Tibial nerve (tissue), 4 donors: ENCODE results near the gene CTTNBP2NL. TPM values are rescaled to one million over a fixed set of nuclear protein-coding genes. Genes with fewer than 3 reads are reported as not detected.

Experiments
- DNase-seq, 2 donors: peaks; one replicate each; pipeline ENCODE4 v3.0.0-alpha.2; 2019; ENCODE audit warnings: low spot score in 2 of 2
- H3K27ac ChIP-seq, 4 donors: fragments of 200-600 bp; sonication (generic) in 3 of 4; one replicate each; pipeline ENCODE4 v1.5.1; 2017 to 2019; ENCODE audit warnings: mild to moderate bottlenecking in 1 of 4
- H3K27me3 ChIP-seq, 2 donors: fragments of 200-600 bp; sonication (generic) in 1 of 2; one replicate each; pipeline versions ENCODE4 v1.5.1 to v1.6.0; 2017 to 2019
- H3K36me3 ChIP-seq, 3 donors: fragments of 200-600 bp; sonication (generic); one replicate each; pipeline ENCODE4 v1.5.1; 2018 to 2019
- H3K4me1 ChIP-seq, 4 donors: fragments of 200-600 bp; sonication (generic) in 3 of 4; one replicate each; pipeline ENCODE4 v1.5.1; 2017 to 2019
- H3K4me3 ChIP-seq, 4 donors: fragments of 200-600 bp; sonication (generic) in 3 of 4; one replicate each; pipeline ENCODE4 v1.5.1; 2017 to 2019; ENCODE audit warnings: mild to moderate bottlenecking in 1 of 4, moderate library complexity in 1 of 4
- H3K9me3 ChIP-seq, 4 donors: fragments of 200-600 bp; sonication (generic) in 3 of 4; one replicate each; pipeline ENCODE4 v1.5.1; 2017 to 2019
- CTCF ChIP-seq, 5 experiments: fragments of 200-600 bp in 3 of 5; fragments of 450-650 bp in 2 of 5; sonication (generic) in 3 of 5; IDR thresholded peaks; one replicate each; pipeline ENCODE4 v1.5.1; 2016 to 2019; ENCODE audit warnings: antibody characterized with exemption in 5 of 5, mild to moderate bottlenecking in 3 of 5, moderate library complexity in 2 of 5
- EP300 ChIP-seq, 2 donors: sonication (generic); formaldehyde crosslinking; IDR thresholded peaks; one replicate each; pipeline ENCODE4 v1.6.1; 2017; ENCODE audit warnings: antibody characterized with exemption in 2 of 2, mild to moderate bottlenecking in 1 of 2
- POLR2A ChIP-seq, 2 donors: fragments of 450-650 bp; IDR thresholded peaks; one replicate each; pipeline ENCODE4 v1.6.1; 2017; ENCODE audit warnings: antibody characterized with exemption in 2 of 2, mild to moderate bottlenecking in 2 of 2, moderate library complexity in 2 of 2
- WGBS, 2 donors: methylation state at CpG; one replicate each; pipeline ENCODE4 v1.1.5; 2018; 5-methylcytosine and 5-hydroxymethylcytosine counted together
- total RNA-seq, 4 donors: library from RNA; depleted of rRNA; stranded (reverse); fragments of >200 nt; gene quantifications; one replicate each; pipeline ENCODE4 v1.1.0, GENCODE V29; 2016

CTTNBP2NL gene
- total RNA-seq, 4 donors from 2014 or later: 18.8 to 28.0 (median 20.8) TPM

GRCh38 chr1:112460615-112461014 lies 64.6 kb downstream of the CTTNBP2NL start:
- H3K27ac ChIP-seq: peak overlapping the region in 2 of 4 donors; percentile 70 to 90
- TF ChIP-seq CTCF (IDR thresholded peaks at IDR 0.05) (no peak), EP300 (IDR thresholded peaks at IDR 0.05) (no peak), POLR2A (IDR thresholded peaks at IDR 0.05) (no peak)
- no peaks in the 10 kb centered on the region for H3K9me3 ChIP-seq
- 64 to 72% methylated on average over 2 of the region's 2 CpGs for WGBS, 2 donors
- no peak for DNase-seq
- peaks cover 0 to 72% (median 11%) of the 10 kb centered on the region in 4 donors for H3K4me1 ChIP-seq
- no peak overlapping the region for H3K4me3 ChIP-seq
- H3K27me3 ChIP-seq: no peaks in the 10 kb centered on the region
- peaks cover 0 to 24% (median 12%) of the 10 kb centered on the region in 3 donors for H3K36me3 ChIP-seq

GRCh38 chr1:112461200-112461871 lies 65.3 kb downstream of the CTTNBP2NL start:
- WGBS, 2 donors: 60 to 68% methylated on average over 3 of the region's 3 CpGs
- no peaks in the 10 kb centered on the region for H3K9me3 ChIP-seq
- H3K4me3 ChIP-seq: no peak overlapping the region
- H3K36me3 ChIP-seq: peaks cover 0 to 16% (median 8%) of the 10 kb centered on the region in 3 donors
- peaks cover 0 to 78% (median 14%) of the 10 kb centered on the region in 4 donors for H3K4me1 ChIP-seq
- H3K27ac ChIP-seq: peak overlapping the region in 3 of 4 donors; percentile 41 to 90 (median 70)
- no peak for DNase-seq
- no peak for TF ChIP-seq CTCF (IDR thresholded peaks at IDR 0.05)
- no peak for TF ChIP-seq EP300 (IDR thresholded peaks at IDR 0.05)
- no peak for TF ChIP-seq POLR2A (IDR thresholded peaks at IDR 0.05)
- no peaks in the 10 kb centered on the region for H3K27me3 ChIP-seq

GRCh38 chr1:112462953-112463279 lies 66.9 kb downstream of the CTTNBP2NL start:
- TF ChIP-seq POLR2A (IDR thresholded peaks at IDR 0.05): no peak
- TF ChIP-seq CTCF (IDR thresholded peaks at IDR 0.05): no peak
- TF ChIP-seq EP300 (IDR thresholded peaks at IDR 0.05): no peak
- H3K27ac ChIP-seq: peak overlapping the region in 2 of 4 donors; percentile 70 to 90
- 59 to 69% methylated on average over 1 of the region's 1 CpG for WGBS, 2 donors
- peaks cover 0 to 2% (median 0%) of the 10 kb centered on the region in 3 donors for H3K36me3 ChIP-seq
- no peak for DNase-seq
- H3K9me3 ChIP-seq: no peaks in the 10 kb centered on the region
- peaks cover 0 to 82% (median 12%) of the 10 kb centered on the region in 4 donors for H3K4me1 ChIP-seq
- no peaks in the 10 kb centered on the region for H3K27me3 ChIP-seq
- no peak overlapping the region for H3K4me3 ChIP-seq

GRCh38 chr1:112464501-112464900 lies 68.5 kb downstream of the CTTNBP2NL start:
- Histone ChIP-seq H3K4me1 (peaks cover 0 to 73% (median 12%) of the 10 kb centered on the region in 4 donors), H3K27ac (peak overlapping the region; percentile 72 to 95 (median 82)), H3K36me3 (no peaks in the 10 kb centered on the region)

GRCh38 chr1:112465122-112465521 lies 69.1 kb downstream of the CTTNBP2NL start:
- Histone ChIP-seq H3K27ac (peak overlapping the region; percentile 72 to 95 (median 82)), H3K36me3 (no peaks in the 10 kb centered on the region), H3K9me3 (no peaks in the 10 kb centered on the region), H3K4me1 (peaks cover 0 to 67% (median 12%) of the 10 kb centered on the region in 4 donors), H3K27me3 (no peaks in the 10 kb centered on the region), H3K4me3 (no peak overlapping the region)
- TF ChIP-seq CTCF (IDR thresholded peaks at IDR 0.05): no peak
- TF ChIP-seq EP300 (IDR thresholded peaks at IDR 0.05): peak in 1 of 2 donors; percentile 48
- no peak for TF ChIP-seq POLR2A (IDR thresholded peaks at IDR 0.05)
- WGBS, 2 donors: 21 to 30% methylated on average over 5 of the region's 5 CpGs
- DNase-seq: no peak

More at GRCh38 chr1:112464501-112464900, 68.5 kb downstream of the CTTNBP2NL start:
- no peak for TF ChIP-seq EP300 (IDR thresholded peaks at IDR 0.05)
- H3K9me3 ChIP-seq: no peaks in the 10 kb centered on the region
- no peak for DNase-seq
- H3K27me3 ChIP-seq: no peaks in the 10 kb centered on the region
- WGBS, 2 donors: 41 to 75% methylated on average over 4 of the region's 4 CpGs
- no peak overlapping the region for H3K4me3 ChIP-seq
